Progenitor cell of endocrine pancreas (in vitro differentiated cells): ENCODE results near the gene FBN1. TPM values are rescaled to one million over a fixed set of nuclear protein-coding genes. Genes with fewer than 3 reads are reported as not detected.

ENCODE experiments used
- DNase-seq: peaks from one replicate; pipeline ENCODE4 v3.0.0; 2021; ENCODE audit warnings: low spot score; ENCODE audit not compliant: unreplicated experiment
- H3K27ac Mint-ChIP-seq: 2 replicates; pipeline ENCODE4 v1.8.0; 2021; ENCODE audit warnings: mild to moderate bottlenecking, moderate library complexity, mixed read lengths
- H3K27me3 Mint-ChIP-seq: 2 replicates; pipeline ENCODE4 v1.8.0; 2021; ENCODE audit warnings: mixed read lengths
- H3K36me3 Mint-ChIP-seq: 2 replicates; pipeline ENCODE4 v1.8.0; 2022; ENCODE audit warnings: mixed read lengths; ENCODE audit not compliant: insufficient read depth
- H3K4me1 Mint-ChIP-seq: 2 replicates; pipeline ENCODE4 v1.8.0; 2021; ENCODE audit warnings: low read depth, mixed read lengths
- H3K4me3 Mint-ChIP-seq: 2 replicates; pipeline ENCODE4 v1.8.0; 2021; ENCODE audit warnings: low read depth, mild to moderate bottlenecking, moderate library complexity, mixed read lengths
- H3K9me3 Mint-ChIP-seq: 2 replicates; pipeline ENCODE4 v1.8.0; 2021; ENCODE audit warnings: low read depth, mixed read lengths
- CTCF ChIP-seq: fragments of 200-600 bp; sonication (generic); IDR thresholded peaks from one replicate; pipeline ENCODE4 v1.5.0; 2021; ENCODE audit warnings: antibody characterized with exemption, mild to moderate bottlenecking; ENCODE audit not compliant: unreplicated experiment
- total RNA-seq: library from RNA; stranded (reverse); gene quantifications from 2 replicates; pipeline ENCODE4 v1.2.1, GENCODE V29; 2021

Gene FBN1
- total RNA-seq, 1 donor from 2014 or later: 3.3 TPM

GRCh38 chr15:48493763-48494225 lies 151.7 kb downstream of the FBN1 start:
- Mint-ChIP-seq H3K4me1 (peaks cover 4% of the 10 kb centered on the region), H3K27ac (no peak overlapping the region), H3K27me3 (no peaks in the 10 kb centered on the region), H3K4me3 (no peak overlapping the region), H3K36me3 (no peaks in the 10 kb centered on the region), H3K9me3 (no peaks in the 10 kb centered on the region)
- no peak for TF ChIP-seq CTCF
- DNase-seq: no peak

DNA sequence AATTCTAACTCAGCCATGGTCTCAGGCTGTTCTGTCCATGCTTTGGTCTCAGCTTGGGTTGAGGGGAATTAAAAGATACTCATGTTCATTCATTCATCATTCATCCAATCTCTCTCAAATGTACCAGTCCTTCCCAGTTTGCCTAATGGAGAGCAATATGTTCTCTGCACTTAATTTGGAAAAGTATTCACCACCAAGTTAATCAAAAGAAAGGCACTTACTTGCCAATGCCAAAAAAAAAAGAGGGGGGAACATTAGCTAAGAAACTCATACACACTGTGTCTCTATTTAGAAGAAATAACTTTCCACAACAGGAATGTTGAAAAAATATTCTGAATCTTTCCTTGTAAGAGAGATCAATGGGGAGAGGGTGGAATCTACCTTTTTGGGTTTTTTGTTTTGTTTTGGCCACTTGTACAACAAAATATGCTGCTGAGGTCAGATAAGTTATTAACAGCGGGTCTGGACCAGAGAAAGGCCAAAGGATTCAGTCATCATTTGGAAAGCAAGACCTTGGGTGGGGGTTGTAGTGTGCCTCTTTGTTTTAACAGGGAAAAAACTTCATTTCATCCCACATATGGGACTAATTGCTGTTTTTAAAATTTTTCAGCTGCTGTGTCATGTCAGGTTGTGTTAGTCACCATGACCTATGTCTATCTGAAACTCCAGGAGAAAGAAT lies 152.3 kb downstream of the FBN1 start:
- no peak overlapping the region for H3K4me3 Mint-ChIP-seq
- no peaks in the 10 kb centered on the region for H3K27me3 Mint-ChIP-seq
- no peak overlapping the region for H3K27ac Mint-ChIP-seq
- no peak for TF ChIP-seq CTCF
- peaks cover 5% of the 10 kb centered on the region for H3K4me1 Mint-ChIP-seq
- H3K36me3 Mint-ChIP-seq: no peaks in the 10 kb centered on the region
- no peaks in the 10 kb centered on the region for H3K9me3 Mint-ChIP-seq
- no peak for DNase-seq

GRCh38 chr15:48486228-48486627 lies 159.3 kb downstream of the FBN1 start:
- no peaks in the 10 kb centered on the region for H3K9me3 Mint-ChIP-seq
- no peaks in the 10 kb centered on the region for H3K36me3 Mint-ChIP-seq
- H3K4me3 Mint-ChIP-seq: no peak overlapping the region
- no peak for DNase-seq
- no peak for TF ChIP-seq CTCF
- H3K27me3 Mint-ChIP-seq: no peaks in the 10 kb centered on the region
- H3K4me1 Mint-ChIP-seq: peaks cover 14% of the 10 kb centered on the region
- H3K27ac Mint-ChIP-seq: no peak overlapping the region

DNA sequence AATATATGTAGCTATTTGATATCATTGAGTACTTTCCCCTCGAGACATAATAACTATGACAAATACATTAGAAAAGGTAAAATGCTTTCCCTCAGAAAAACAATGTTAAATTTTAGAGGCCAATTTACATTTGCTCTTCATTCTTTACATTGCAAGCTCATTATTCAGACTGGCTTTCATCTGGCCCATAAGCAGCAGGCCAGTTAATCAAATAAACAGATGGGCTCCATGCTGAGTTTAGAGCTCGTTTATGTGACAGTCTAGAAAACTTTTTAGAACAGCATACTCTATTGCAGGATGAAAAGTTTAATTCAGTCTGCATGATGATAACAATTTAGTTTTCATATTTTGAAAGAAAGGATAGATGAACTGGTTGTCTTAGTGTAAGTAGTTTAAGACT lies 163.7 kb downstream of the FBN1 start:
- no peak for TF ChIP-seq CTCF
- no peaks in the 10 kb centered on the region for H3K36me3 Mint-ChIP-seq
- no peak overlapping the region for H3K4me3 Mint-ChIP-seq
- peaks cover 22% of the 10 kb centered on the region for H3K4me1 Mint-ChIP-seq
- no peaks in the 10 kb centered on the region for H3K27me3 Mint-ChIP-seq
- H3K9me3 Mint-ChIP-seq: no peaks in the 10 kb centered on the region
- H3K27ac Mint-ChIP-seq: no peak overlapping the region
- no peak for DNase-seq

DNA sequence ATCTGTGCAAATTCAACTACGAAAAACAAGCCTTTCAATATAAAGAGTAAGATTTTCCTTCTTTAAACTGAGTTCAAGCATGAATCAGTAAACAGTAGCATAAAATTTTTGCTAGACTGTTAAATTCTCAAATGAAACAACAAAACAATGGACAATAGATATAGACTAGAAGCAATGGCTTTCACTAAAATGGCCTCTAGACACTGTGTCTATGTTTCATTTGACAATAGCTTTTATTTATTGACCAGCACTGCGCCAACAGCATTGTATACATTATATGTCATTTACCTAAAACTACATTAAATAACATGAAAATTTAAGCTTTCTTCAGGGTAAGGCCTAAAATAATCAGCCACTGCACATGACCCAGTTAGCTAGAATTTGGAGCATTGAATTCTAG lies 165.8 kb downstream of the FBN1 start:
- Mint-ChIP-seq H3K4me1 (peaks cover 22% of the 10 kb centered on the region), H3K4me3 (no peak overlapping the region), H3K27ac (no peak overlapping the region), H3K36me3 (no peaks in the 10 kb centered on the region), H3K27me3 (no peaks in the 10 kb centered on the region), H3K9me3 (no peaks in the 10 kb centered on the region)
- DNase-seq: no peak
- no peak for TF ChIP-seq CTCF
